CMK (cell line): ENCODE measurements around the gene GRIP1.

Experiments used
- DNase-seq: peaks from one replicate; pipeline ENCODE4 v3.0.0-alpha.2; 2010; ENCODE audit warnings: low read depth

GRIP1 gene

DNA sequence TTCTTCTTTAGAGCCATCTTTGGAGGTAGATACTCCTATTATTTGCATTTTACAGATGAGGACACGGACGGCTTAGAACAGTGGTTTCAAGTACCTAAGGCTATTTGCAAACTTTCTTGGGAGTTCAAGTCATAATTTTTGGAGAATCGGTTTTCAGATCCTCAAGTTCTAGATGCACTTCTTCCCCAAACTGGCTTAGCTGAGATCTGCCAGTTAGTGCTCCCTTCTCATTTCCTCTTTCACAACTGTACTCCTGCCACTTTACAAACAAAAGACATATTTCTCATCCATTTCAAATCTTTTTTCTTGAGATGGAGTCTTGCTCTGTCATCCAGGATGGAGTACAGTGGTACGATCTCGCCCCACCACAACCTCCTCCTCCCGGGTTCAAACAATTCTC is 299.3 kb downstream of the GRIP1 start:
- DNase-seq = no peak

DNA sequence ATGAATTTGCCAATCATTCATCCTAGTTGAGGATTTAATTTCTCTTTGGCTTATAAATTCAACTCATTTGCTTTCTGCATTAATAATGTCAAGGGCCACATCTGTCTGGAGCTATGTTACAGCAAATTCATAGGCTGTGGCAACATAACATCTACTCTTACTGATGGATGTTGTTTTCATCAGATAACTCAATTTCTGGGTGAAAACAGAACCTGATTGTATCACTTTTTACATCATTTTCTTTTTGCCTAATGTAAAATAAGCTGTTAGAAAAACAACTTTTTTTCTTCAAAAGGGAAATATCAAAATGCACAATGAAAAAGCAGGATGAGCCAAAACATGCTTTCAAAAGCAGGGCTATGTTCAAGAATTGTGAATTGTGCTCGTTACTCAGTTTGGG is 303.3 kb downstream of the GRIP1 start:
- no peak for DNase-seq

DNA sequence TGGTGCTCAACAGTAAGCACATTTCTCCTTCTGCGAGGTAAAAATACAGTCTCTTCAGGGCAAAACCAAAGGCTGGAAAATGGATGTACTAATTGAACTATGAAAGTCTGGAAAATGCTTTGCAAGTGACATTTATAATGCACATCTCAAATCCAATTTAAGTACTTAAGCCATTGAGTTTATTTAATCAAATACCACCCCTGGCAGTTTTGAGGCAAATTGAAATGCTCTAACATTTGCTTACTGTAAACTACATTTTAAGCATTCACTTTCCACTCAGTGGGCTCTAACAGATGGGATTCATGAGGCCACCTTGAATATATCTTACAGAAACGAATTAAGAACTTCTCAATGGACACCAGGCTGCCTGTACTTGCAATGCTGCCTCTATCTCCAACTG is 306.9 kb downstream of the GRIP1 start:
- no peak for DNase-seq

DNA sequence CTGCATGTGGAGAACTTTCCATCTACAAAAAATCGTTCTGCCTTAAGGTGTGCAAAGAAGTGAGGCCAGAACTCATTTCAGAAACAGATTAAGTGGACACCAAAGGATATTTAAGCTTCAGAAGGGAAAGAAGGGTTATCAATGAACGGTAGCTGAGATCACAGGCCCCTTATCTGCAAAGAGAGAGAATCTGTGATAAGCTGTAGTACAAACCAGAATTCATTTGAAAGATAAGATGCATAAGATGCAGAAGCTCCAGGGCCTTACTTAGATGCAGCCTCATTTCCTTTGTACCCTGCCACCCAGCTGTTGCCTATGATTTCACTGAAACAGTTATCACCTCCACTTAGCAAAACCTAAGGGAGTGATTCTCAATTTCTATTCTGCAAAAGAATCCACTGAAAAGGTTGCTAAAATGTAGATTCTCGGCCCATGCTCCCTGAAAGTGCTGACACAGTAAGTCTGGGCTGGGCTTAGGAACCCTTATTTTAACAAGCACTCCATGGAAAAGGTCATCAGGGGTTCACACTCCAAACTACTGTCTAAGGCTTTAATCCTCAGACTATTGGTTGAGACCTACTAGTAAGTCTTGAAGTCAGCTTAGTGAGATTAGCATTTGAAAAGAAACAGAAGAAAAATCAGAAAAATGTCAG is 311.7 kb downstream of the GRIP1 start:
- DNase-seq = no peak

DNA sequence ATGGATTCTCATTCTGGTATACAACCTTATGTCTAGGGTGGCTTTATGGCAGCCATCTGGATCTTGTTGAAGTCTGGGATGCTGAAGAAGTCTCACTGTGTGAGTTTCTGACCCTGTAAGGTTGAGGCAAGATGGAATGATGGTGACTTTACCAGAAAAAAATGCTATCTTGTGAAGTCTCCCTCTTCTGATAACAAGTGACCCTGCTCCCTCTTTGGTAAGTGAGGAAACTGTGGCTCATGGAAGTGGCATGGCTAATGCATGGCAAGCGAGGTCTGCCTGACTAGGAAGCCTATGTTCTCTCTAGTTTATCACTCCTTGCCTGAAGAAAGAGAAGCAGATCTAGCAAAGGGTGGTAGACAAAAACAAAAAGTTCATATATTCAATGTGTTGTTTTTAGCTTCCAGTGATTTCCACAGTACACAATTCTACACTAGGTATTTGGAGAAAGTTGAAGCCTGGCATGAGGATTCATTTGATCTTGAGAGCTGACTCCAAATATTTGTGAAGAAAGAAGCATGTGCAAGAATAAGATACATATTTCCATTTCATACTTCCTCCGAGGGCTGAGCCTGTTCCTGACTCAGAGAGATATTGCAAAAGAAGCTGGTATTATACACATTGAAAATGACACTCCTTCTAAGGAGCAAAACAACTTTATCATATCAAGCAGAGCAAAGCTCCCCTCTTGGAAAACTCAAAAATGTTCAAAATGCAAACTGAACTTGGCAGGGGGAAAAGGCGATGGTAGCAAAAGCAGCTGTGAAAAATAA is 313.0 kb downstream of the GRIP1 start:
- DNase-seq = no peak

DNA sequence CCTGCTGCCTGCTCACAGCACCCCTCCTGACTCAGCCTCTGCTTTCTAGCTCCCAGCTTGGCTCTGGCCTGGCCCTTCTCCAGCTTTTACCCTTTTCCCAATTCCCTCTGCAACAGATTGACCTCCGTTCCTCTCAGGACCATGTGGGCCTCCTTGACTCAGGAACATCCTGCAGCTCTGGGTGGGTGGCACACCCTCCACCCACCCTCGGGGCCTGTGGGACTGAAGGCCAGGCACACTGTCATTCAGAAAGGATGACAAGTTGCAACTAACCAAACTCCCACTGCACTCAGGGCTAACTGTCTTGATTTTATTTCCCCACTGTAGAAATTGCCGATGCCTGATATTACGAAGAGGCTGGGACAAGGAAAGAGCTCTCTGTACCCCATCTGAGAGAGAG is 317.2 kb downstream of the GRIP1 start:
- no peak for DNase-seq

DNA sequence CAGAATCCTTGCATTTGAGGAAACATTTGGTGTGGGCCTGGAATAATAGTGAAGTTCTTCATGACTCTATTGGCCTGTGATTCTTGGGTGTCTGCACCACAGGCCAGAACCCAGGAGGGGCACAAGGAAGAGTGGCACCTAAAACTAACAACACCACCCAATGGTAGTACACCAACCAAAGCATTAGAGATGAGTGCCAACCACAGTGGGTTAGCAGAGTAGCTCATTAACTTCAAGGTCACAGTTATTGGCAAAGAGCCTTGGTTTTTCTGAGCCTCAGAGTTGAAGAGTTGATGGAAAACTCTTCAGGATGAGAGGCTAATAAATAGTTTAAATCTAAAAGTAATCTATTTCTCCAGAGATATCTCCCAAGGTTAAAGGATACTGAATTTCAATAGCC is 319.6 kb downstream of the GRIP1 start:
- DNase-seq = no peak

DNA sequence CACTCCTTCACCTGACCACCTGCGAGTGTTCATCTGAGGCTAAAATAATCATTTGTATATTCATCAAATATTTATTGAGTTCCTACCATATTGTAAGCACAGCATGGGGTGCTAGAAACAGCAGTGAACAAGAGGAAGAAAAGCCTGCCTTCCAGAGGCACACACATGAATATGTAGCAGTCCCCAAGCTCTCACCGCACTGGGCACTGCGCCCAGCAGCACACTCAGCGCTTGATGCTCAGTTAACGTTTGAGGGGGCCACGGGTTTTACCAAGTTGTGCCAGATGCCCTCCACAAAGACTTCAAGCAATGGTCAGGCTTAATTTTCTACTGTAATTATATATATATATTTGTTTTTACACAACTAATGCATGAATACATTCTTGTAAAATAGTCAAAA is 324.6 kb downstream of the GRIP1 start:
- DNase-seq = no peak

DNA sequence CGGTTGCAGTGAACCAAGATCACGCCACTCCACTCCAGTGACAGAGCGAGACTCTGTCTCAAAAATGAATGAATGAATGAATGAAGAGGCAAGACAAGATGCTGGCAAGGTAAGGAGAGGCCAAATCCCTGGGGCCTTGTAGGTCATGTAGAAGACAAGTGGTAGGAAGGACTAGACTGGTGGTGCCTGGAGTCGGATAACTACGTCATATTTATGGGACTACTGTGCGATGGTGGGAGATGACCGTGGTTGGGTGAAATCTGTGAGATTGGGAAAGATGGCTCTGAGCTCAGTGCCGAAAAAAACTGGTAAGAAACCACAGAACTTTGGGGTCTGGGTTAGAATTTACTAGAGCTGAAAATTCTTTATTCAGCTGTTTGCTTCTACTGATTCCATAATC is 326.0 kb downstream of the GRIP1 start:
- DNase-seq = no peak

DNA sequence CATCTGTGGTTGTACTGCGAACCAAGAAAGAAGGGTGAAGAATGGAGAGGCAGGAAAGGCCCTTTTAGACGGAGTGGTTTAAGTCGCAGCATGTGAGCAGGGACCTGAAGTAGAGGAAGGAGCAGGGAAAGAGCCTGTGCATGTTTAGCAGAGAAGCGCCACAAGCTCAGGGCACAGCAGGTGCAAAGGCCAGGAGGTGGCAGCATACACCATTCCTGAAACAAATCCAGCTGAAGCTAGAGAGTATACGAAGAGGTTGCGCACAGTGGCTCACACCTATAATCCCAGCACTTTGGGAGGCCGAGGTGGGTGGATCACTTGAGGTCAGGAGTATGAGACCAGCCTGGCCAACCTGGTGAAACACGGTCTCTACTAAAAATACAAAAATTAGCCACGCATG is 326.7 kb downstream of the GRIP1 start:
- DNase-seq = no peak

DNA sequence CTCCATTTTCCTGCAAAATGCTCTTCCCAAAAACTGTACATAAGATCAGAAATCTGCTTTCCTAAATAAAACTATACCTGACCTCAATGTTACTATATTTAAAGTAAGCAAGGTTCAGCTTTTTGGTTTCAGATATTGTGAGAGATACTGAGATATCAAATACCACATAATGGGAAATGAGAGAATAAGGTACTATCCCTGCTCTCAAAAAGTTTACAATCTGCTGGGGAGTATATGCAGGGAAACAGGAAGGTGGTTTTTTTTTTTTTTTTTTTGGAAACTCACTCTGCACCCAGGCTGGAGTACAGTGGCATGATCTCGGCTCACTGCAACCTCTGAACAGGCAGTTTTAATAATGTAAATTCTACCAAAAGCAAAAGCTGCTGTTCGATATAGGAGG is 327.6 kb downstream of the GRIP1 start:
- no peak for DNase-seq

DNA sequence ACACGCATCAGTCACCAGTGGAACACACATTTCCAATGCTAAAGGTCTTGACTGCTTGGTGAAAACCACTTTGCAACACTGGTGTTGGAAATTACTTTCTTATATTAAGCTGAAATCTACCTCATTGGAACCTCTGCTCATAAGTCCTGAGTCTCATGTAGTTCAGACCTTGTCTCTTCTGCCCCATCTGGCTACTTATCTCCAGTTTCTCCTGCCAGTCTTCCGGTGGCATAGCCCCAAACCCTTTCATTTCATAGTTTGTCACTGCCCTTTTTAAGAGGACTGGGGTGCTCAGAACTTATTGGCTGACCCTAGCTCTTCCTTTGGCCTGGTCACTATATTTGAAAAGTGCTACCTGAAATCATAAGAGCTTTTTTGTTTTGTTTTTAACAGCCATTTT is 332.9 kb downstream of the GRIP1 start:
- DNase-seq = peak; percentile 56

DNA sequence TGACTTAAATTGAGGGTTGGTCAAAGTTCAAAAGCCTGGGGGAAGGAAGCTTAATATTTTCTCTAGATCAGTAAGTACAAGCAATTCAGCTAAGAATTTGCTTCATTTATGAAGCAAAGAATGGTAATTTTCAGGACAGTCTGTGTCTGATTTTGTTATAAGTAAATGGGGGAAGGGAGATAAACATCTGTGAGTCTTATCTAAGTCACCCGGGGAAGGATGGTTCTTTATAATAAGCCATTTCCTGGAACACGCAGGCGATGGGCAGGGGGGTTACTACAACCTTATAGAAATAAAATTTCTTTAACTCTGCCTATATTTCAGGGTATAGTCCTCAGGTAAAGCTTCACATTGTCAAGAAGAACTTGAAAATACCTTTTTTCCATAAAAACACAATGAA is 333.7 kb downstream of the GRIP1 start:
- peak; percentile 25 for DNase-seq

DNA sequence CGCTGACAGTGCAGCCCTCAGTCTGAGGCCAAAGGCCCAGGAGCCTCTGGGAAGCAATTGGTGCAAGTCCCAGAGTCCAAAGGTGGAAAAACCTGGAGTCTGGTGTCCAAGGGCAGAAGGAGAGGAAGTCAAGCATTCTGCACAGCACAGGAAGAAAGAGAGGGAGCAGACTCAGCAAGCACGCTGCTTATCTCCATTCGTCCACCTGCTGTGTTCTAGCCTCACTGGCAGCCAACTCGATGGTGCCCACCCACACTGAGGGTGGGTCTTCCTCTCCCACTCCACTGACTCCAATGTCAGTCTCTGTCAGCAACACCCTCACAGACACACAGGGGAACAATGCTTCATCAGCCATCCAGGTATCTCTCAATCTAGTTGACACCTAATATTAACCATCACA is 337.8 kb downstream of the GRIP1 start:
- peak; percentile 15 for DNase-seq

DNA sequence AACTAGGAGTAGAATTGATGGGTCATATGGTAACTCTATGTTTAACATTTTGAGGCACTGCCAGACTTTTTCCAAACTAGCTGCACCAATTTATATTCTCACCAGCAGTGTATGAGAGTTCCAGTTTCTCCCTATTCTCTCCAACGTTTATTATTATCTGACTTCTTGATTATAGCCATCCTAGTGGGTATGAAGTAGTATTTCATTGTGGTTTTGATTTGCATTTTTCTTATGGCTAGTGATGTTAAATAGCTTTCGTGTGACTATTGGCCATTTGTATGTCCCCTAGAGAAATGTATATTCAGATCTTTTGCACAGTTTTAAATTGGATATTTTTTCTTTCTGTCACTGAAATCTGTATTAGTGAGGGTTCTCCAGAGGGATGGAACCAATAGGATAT is 338.7 kb downstream of the GRIP1 start:
- no peak for DNase-seq

DNA sequence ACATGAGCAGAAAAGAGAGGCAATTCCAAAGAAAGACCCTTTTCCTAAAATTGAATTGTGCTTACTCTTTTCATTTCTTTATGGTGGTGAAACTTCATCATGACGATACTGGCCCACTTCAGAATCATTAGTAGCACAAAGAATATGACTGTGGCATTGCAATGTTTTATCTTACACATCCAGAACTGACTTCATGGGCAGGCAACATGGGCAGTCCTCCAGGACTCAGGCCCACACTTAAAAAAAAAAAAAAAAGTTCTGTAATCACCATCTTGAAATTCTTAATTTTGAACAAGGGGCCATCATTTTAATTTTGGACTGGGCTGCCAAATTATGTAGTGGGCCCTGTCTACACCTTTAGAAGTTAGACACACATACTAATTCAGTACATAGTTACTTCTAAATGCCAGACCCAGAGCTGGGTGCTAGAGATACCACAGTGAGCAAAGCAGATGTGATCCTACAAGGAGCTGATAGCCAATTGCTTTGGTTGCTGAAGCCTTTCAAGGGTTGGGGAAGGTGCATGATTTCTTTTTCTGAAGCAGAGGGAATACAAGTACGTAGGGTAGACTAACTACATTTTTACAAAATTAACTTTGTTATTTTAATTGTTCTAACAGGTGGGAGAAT is 341.4 kb downstream of the GRIP1 start:
- no peak for DNase-seq

DNA sequence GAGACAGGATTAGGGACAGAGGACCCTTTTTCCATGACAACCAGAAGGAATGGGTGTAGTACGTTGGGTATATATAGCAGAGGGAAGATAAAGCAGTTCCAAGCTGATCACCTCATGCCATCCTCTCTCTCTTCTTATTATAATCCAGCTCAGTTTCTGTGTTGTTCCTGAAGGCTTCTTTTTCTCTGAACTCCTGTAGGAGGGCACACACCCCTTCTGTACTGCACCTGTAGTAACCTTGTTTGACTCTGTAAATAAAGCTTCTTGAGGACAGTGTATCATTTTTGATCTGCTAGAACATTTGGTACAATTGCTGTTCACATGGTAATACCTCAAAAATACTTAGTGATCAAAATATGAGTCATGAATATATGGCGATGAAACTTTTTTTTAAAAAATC is 343.1 kb downstream of the GRIP1 start:
- no peak for DNase-seq

DNA sequence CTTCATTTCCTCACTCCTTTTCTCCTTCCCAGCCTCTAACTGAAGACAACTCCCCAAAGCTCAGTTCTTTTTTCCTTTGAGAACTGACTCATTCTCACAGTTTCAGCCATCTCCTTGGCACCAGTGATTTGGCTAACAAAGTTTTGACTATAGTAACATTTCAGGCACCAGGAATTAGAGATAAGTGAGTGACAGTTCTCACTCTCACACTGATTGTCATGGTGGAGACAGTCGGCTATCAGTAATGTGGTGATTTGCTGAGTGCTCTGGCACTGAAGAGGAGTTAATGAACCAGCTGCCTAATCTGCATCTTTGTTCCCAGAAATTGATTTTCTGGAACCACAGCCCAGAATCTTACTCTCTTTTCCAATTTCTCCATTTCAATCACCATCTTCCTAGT is 347.1 kb downstream of the GRIP1 start:
- DNase-seq = no peak

DNA sequence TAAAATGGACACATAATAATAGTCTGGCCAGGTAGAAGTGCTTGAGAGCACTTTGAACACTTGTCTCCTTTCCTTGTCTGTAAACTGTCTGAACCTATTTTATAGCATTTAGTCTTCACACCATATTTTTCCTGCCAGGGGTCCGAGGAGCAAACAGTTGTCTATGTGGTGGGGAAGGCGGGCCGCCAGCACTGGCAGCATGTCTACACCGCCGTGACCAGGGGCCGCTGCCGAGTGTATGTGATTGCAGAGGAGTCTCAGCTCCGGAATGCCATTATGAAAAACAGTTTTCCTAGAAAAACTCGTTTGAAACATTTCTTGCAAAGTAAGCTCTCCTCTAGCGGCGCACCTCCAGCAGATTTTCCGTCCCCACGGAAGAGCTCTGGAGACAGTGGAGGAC is 347.9 kb downstream of the GRIP1 start:
- no peak for DNase-seq

DNA sequence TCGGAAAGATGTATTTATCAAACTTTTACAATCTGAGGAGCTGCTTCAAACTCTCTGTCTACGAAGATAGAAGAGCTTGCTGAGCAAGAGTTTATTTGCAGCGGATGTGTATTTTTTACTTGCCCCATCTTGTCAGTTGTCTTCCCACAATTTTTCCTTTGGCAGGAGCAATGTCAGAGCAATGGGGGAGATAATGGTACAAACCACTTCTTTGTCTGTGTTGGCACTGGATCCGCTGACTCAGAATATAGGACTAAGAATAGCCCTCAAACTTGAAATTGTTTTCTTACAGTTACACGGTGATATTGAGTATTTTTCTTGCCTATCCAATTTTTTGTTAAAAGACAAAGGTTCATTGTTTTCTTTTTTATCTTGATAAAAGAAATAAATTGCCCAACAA is 348.9 kb downstream of the GRIP1 start:
- no peak for DNase-seq

DNA sequence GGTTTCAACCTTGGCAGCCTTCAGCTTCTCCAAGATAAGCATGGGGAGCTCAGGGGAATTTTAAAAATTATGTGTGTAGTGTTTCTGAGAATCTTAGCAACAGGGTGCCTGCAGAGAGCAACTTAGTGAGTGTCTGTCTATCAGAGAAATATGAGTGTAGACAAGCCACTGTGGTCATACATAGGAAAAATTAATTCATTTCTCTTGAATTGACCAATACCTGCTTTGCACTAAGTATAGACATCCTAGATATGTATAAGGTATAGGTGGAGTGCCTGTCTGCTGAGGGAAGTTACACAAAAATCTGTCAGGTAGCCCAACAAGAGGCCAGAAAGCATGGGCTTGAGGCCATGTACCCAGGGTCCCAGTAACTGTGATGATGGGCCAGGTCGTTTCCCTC is 355.9 kb downstream of the GRIP1 start:
- DNase-seq = no peak

DNA sequence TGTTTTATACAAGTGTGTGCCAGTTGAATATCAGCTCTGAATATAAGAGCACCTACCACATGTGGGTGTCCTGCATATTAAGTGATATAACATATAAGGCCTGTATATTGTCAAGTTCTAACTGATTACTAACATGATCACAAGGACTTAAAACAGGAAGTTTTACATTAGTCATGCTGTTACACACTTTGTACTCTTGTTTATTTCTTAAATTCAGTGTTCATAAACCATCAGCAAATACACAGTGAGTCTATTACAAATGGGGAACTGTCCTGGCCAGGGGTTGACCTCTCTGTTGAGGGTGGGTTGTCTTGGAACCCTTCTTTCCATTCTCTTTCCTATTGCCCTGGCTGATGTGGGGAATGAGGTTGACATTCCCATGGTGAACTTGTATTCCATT is 357.4 kb downstream of the GRIP1 start:
- no peak for DNase-seq

DNA sequence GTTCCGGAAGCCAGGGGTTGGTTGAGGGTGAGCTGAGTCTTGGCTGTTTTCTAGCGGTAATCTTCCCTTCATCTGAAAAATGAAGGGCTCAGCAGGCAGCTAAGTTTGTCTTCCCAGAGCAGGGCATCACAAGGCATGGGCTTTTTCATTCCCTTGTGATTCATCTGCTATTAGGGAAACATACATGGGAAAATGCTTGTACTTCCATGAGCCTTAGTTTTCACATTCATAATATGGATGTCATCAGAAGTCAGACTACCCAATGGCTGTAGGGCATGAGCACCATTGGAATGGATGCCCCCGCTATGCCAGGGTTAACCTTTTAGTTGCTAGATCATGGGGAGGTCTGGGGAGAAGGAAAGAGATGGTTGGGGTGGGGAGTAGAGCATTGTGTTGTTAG is 357.9 kb downstream of the GRIP1 start:
- no peak for DNase-seq
